Measurements from ENCODE around the gene OR12D3. TPM values are rescaled to one million over a fixed set of nuclear protein-coding genes. Genes with fewer than 3 reads are reported as not detected.

Gene OR12D3
- not detected for total RNA-seq
- polyA plus RNA-seq = not detected
- long read RNA-seq, donor 1 = 0 reads
- long read RNA-seq, donor 2 = 0 reads
- long read RNA-seq, donor 3 = 0 reads

- no peaks in the 10 kb centered on the region for H3K4me1 ChIP-seq
- no peaks in the 10 kb centered on the region for H3K27me3 ChIP-seq
- intact Hi-C loops (cut with DNase I) = no loop called here
- WGBS, 4 donors = 86 to 95% (median 88%) methylated on average over 1 of the region's 1 CpG
- ATAC-seq (no peak), DNase-seq (no peak)
- TF ChIP-seq CTCF (IDR thresholded peaks at IDR 0.05) = no peak
- TF ChIP-seq POLR2A (IDR thresholded peaks at IDR 0.05) = no peak
- H3K4me3 ChIP-seq = no peak within 1 kb of the TSS
- H3K36me3 ChIP-seq = no peaks in the 10 kb centered on the region
- H3K9me3 ChIP-seq = no peaks in the 10 kb centered on the region
- H3K27ac ChIP-seq = no peak within 1 kb of the TSS
These were observed at the start of gene OR12D3 for GRCh38 chr6:29375191-29375590. TSS of gene OR12D3 (minus strand) at chr6:29375291. CDS start at chr6:29375287, 4 bp downstream.

GRCh38 chr6:29424575-29424974 is 49.5 kb upstream of the OR12D3 start:
- 19 to 39% (median 29%) methylated on average over 2 of the region's 2 CpGs for WGBS, 4 donors

GRCh38 chr6:29424168-29424567 is 49.1 kb upstream of the OR12D3 start:
- TF ChIP-seq CTCF (IDR thresholded peaks at IDR 0.05) (no peak), POLR2A (IDR thresholded peaks at IDR 0.05) (no peak)
- 86 to 94% (median 88%) methylated on average over 2 of the region's 2 CpGs for WGBS, 4 donors
- no peak for ATAC-seq
- Histone ChIP-seq H3K36me3 (no peaks in the 10 kb centered on the region), H3K27me3 (peaks cover 0 to 6% (median 0%) of the 10 kb centered on the region in 9 donors), H3K4me3 (no peak overlapping the region), H3K9me3 (peaks cover 0 to 9% (median 0%) of the 10 kb centered on the region in 12 donors), H3K4me1 (no peaks in the 10 kb centered on the region), H3K27ac (no peak overlapping the region)
- intact Hi-C loops (cut with DNase I) = no loop called here
- DNase-seq = no peak

More at GRCh38 chr6:29424575-29424974, 49.5 kb upstream of the OR12D3 start:
- DNase-seq = no peak
- H3K4me1 ChIP-seq = no peaks in the 10 kb centered on the region
- H3K27ac ChIP-seq = no peak overlapping the region
- peaks cover 0 to 6% (median 0%) of the 10 kb centered on the region in 9 donors for H3K27me3 ChIP-seq
- intact Hi-C loops (cut with DNase I) = no loop called here
- TF ChIP-seq POLR2A (IDR thresholded peaks at IDR 0.05) = no peak
- TF ChIP-seq CTCF (IDR thresholded peaks at IDR 0.05) = no peak
- peaks cover 0 to 9% (median 0%) of the 10 kb centered on the region in 12 donors for H3K9me3 ChIP-seq
- no peak overlapping the region for H3K4me3 ChIP-seq
- no peaks in the 10 kb centered on the region for H3K36me3 ChIP-seq
- no peak for ATAC-seq

GRCh38 chr6:29419516-29419915 is 44.4 kb upstream of the OR12D3 start:
- Histone ChIP-seq H3K27me3 (peaks cover 0 to 6% (median 0%) of the 10 kb centered on the region in 9 donors), H3K9me3 (peaks cover 0 to 9% (median 0%) of the 10 kb centered on the region in 12 donors), H3K27ac (no peak overlapping the region), H3K36me3 (no peaks in the 10 kb centered on the region), H3K4me3 (no peak overlapping the region), H3K4me1 (no peaks in the 10 kb centered on the region)
- TF ChIP-seq POLR2A (IDR thresholded peaks at IDR 0.05) (no peak), CTCF (IDR thresholded peaks at IDR 0.05) (no peak)
- WGBS, 4 donors = 59 to 73% (median 67%) methylated on average over 3 of the region's 3 CpGs
- ATAC-seq = no peak
- DNase-seq = no peak
- intact Hi-C loops (cut with DNase I) = no loop called here

All from heart left ventricle (tissue), 16 donors.